Naive thymus-derived CD4-positive, alpha-beta T cell (primary cell): Measurements from ENCODE around the gene CBY1. TPM values are rescaled to one million over a fixed set of nuclear protein-coding genes. Genes with fewer than 3 reads are reported as not detected.
"Not testable (repeated sequence)": the region's sequence is repeated elsewhere in the genome, so short reads cannot be mapped to it uniquely, and the experiment has no call there.

Source experiments
- ATAC-seq: fragments of 150-1000 bp; cut with Tn5 transposase; 2 replicates; pipeline ENCODE4 v1.10.0; 2021; ENCODE audit warnings: mild to moderate bottlenecking, moderate library complexity
- CTCF ChIA-PET: fragments of 350-600 bp; sonication (Branson Sonifier 250); formaldehyde crosslinking; loops from one replicate; lab custom pipeline; 2021; ENCODE audit warnings: antibody characterized with exemption; lab: Charles Lee
- POLR2A ChIA-PET: fragments of 350-600 bp; sonication (Branson Sonifier 250); formaldehyde crosslinking; loops from one replicate; lab custom pipeline; 2021; ENCODE audit warnings: antibody characterized with exemption, inconsistent platforms; lab: Charles Lee
- DNase-seq, 9 donors: peaks; one replicate each; pipeline versions ENCODE4 v3.0.0 to v3.0.0-alpha.2; 2020 to 2022; ENCODE audit warnings: mixed read lengths in 1 of 9
- H3K27ac ChIP-seq: one replicate; pipeline ENCODE4 v1.7.0; 2013; ENCODE audit warnings: mild to moderate bottlenecking, low read depth, low read length, moderate library complexity
- H3K27me3 ChIP-seq, 2 donors: one replicate each; pipeline ENCODE4 v1.7.0; 2013; ENCODE audit warnings: low read length in 2 of 2, mild to moderate bottlenecking in 2 of 2, moderate library complexity in 2 of 2; ENCODE audit not compliant: control insufficient read depth in 2 of 2, insufficient read depth in 2 of 2
- H3K36me3 ChIP-seq, 3 experiments: 1 replicate in 2 of 3; 2 replicates in 1 of 3; pipeline ENCODE4 v1.7.0; 2013; ENCODE audit warnings: low read length in 3 of 3, mild to moderate bottlenecking in 3 of 3, moderate library complexity in 1 of 3; ENCODE audit not compliant: insufficient read depth in 3 of 3, control insufficient read depth in 2 of 3
- H3K4me1 ChIP-seq, 2 donors: one replicate each; pipeline ENCODE4 v1.7.0; 2013; ENCODE audit warnings: low read length in 2 of 2, mild to moderate bottlenecking in 2 of 2, moderate library complexity in 1 of 2; ENCODE audit not compliant: control insufficient read depth in 2 of 2, insufficient read depth in 2 of 2
- H3K4me3 ChIP-seq: 2 replicates; pipeline ENCODE4 v1.7.0; 2013; ENCODE audit warnings: mild to moderate bottlenecking, low read length
- H3K9me3 ChIP-seq, 3 experiments: 1 replicate in 2 of 3; 2 replicates in 1 of 3; pipeline ENCODE4 v1.7.0; 2013; ENCODE audit warnings: low read length in 3 of 3; ENCODE audit not compliant: control insufficient read depth in 2 of 3
- H3K27ac Mint-ChIP-seq, 9 donors: one replicate each; pipeline ENCODE4 v1.8.0; 2020 to 2022; ENCODE audit warnings: mixed read lengths in 9 of 9, mild to moderate bottlenecking in 8 of 9, moderate library complexity in 5 of 9, inconsistent platforms in 2 of 9
- H3K27me3 Mint-ChIP-seq, 5 donors: one replicate each; pipeline ENCODE4 v1.8.0; 2021 to 2022; ENCODE audit warnings: mixed read lengths in 5 of 5, mild to moderate bottlenecking in 1 of 5
- H3K36me3 Mint-ChIP-seq, 5 donors: one replicate each; pipeline ENCODE4 v1.8.0; 2020 to 2022; ENCODE audit warnings: mixed read lengths in 5 of 5, mild to moderate bottlenecking in 3 of 5, inconsistent platforms in 1 of 5
- H3K4me1 Mint-ChIP-seq, 7 donors: one replicate each; pipeline ENCODE4 v1.8.0; 2020 to 2022; ENCODE audit warnings: mixed read lengths in 7 of 7, mild to moderate bottlenecking in 3 of 7, inconsistent platforms in 1 of 7
- H3K4me3 Mint-ChIP-seq, 10 donors: one replicate each; pipeline ENCODE4 v1.8.0; 2020 to 2022; ENCODE audit warnings: mild to moderate bottlenecking in 10 of 10, mixed read lengths in 10 of 10, moderate library complexity in 6 of 10, inconsistent platforms in 2 of 10
- H3K9me3 Mint-ChIP-seq, 11 donors: one replicate each; pipeline ENCODE4 v1.8.0; 2020 to 2022; ENCODE audit warnings: mixed read lengths in 11 of 11, mild to moderate bottlenecking in 4 of 11, inconsistent platforms in 1 of 11, moderate library complexity in 1 of 11
- intact Hi-C, 2 donors: fragments of 100-400 bp; cut with micrococcal nuclease; formaldehyde crosslinking; loops; one replicate each; pipeline ENCODE4 v1.15.1; 2023
- polyA plus RNA-seq, 2 donors: library from polyadenylated mRNA; unstranded; fragments of 300-500 nt; fragmentation: Illumina TruSeq; gene quantifications; one replicate each; pipeline ENCODE4 v1.2.3, GENCODE V29; 2021
- total RNA-seq, 6 experiments: library from RNA in 5 of 6; stranded (reverse) in 5 of 6; gene quantifications; 1 replicate in 5 of 6; 2 replicates in 1 of 6; pipeline ENCODE4 v1.2.3 and lab custom pipeline; 2021 to 2026

The CBY1 gene
- total and polyA plus RNA-seq, 7 experiments from 2014 or later: 8.1 to 39.9 (median 12.7) TPM

DNA sequence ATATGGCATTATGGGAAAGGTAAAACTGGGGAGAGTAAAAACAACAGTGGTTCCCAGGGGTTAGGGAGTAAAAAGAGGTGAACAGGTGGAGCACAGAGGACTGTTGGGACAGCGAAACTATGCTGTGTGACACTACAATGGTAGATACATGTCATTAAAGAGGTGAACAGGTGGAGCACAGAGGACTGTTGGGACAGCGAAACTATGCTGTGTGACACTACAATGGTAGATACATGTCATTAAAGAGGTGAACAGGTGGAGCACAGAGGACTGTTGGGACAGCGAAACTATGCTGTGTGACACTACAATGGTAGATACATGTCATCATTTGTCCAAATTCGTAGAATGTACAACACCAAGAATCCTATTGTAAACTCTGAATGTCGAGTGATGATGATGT lies 12.2 kb upstream of the CBY1 start:
- H3K27ac ChIP-seq, H3K36me3 ChIP-seq, CTCF ChIA-PET, H3K27me3 ChIP-seq, H3K4me1 ChIP-seq, POLR2A ChIA-PET, intact Hi-C loops, H3K36me3 Mint-ChIP-seq, H3K4me1 Mint-ChIP-seq, H3K9me3 Mint-ChIP-seq, H3K4me3 ChIP-seq, H3K9me3 ChIP-seq, DNase-seq, H3K4me3 Mint-ChIP-seq, H3K27ac Mint-ChIP-seq: not testable (repeated sequence)
- peak; percentile 70 for ATAC-seq
- H3K27me3 Mint-ChIP-seq: peaks cover 4 to 27% (median 7%) of the 10 kb centered on the region in 5 donors

DNA sequence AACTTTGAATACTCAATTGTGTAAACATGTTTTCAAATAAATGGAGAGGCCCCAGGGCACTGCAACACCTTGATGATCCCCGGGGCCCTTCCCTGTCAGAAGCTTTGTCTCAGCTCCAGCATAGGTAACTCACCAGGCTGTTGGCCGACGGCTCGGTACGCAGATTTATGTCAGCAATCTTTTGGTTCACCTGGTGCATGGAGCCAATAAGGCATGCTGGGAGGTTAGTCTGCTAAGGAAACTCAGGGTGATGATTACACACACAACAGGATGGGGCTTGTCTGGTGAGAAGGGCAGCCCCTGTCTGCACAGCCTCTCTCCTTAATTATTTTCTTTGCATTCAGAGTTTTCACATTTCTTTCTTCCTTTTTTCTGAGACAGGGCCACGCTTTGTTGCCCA lies 11.0 kb upstream of the CBY1 start:
- CTCF ChIA-PET: no interaction called here
- Histone ChIP-seq H3K9me3 (no peaks in the 10 kb centered on the region), H3K4me1 (no peaks in the 10 kb centered on the region), H3K4me3 (no peak overlapping the region), H3K27ac (no peak overlapping the region), H3K27me3 (no peaks in the 10 kb centered on the region), H3K36me3 (no peaks in the 10 kb centered on the region)
- H3K4me1 Mint-ChIP-seq: no peaks in the 10 kb centered on the region
- H3K9me3 Mint-ChIP-seq: no peaks in the 10 kb centered on the region
- ATAC-seq (no peak), DNase-seq (no peak)
- H3K27ac Mint-ChIP-seq: no peak overlapping the region
- intact Hi-C loops: no loop called here
- H3K4me3 Mint-ChIP-seq: no peak overlapping the region
- POLR2A ChIA-PET: no interaction called here
- peaks cover 4 to 27% (median 7%) of the 10 kb centered on the region in 5 donors for H3K27me3 Mint-ChIP-seq
- no peaks in the 10 kb centered on the region for H3K36me3 Mint-ChIP-seq

GRCh38 chr22:38649841-38650522 lies 6.5 kb upstream of the CBY1 start:
- Mint-ChIP-seq H3K27ac (no peak overlapping the region), H3K4me1 (peaks cover 0 to 4% (median 0%) of the 10 kb centered on the region in 7 donors), H3K27me3 (peaks cover 0 to 4% (median 0%) of the 10 kb centered on the region in 5 donors), H3K4me3 (no peak overlapping the region), H3K9me3 (no peaks in the 10 kb centered on the region), H3K36me3 (no peaks in the 10 kb centered on the region)
- POLR2A ChIA-PET: no interaction called here
- intact Hi-C loops: no loop called here
- no peak overlapping the region for H3K27ac ChIP-seq
- no peak overlapping the region for H3K4me3 ChIP-seq
- ATAC-seq (no peak), DNase-seq (no peak)
- no peaks in the 10 kb centered on the region for H3K27me3 ChIP-seq
- no peaks in the 10 kb centered on the region for H3K36me3 ChIP-seq
- CTCF ChIA-PET: no interaction called here
- H3K4me1 ChIP-seq: no peaks in the 10 kb centered on the region
- no peaks in the 10 kb centered on the region for H3K9me3 ChIP-seq

DNA sequence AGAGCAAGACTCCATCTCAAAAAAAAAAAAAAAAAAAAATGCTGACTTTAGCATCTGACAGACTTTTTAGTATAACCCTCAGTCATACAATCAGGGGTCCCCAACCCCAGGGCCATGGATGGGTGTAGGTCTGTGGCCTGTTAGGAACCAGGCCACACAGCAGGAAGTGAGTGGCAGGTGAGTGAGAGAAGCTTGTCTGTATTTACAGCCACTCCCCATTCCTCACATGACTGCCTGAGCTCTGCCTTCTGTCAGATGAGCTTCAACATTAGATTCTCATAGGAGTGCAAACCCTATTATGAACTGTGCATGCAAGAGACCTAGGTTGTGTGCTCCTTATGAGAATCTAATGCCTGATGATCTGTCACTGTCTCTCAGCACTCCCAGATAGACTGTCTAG lies 3.6 kb upstream of the CBY1 start:
- DNase-seq (peak in 1 of 9 donors; percentile 8), ATAC-seq (no peak)
- no peaks in the 10 kb centered on the region for H3K9me3 ChIP-seq
- Mint-ChIP-seq H3K9me3 (no peaks in the 10 kb centered on the region), H3K27me3 (peaks cover 0 to 4% (median 0%) of the 10 kb centered on the region in 5 donors), H3K4me1 (peaks cover 0 to 17% (median 13%) of the 10 kb centered on the region in 7 donors), H3K36me3 (no peaks in the 10 kb centered on the region), H3K27ac (no peak overlapping the region), H3K4me3 (no peak overlapping the region)
- H3K36me3 ChIP-seq: peaks cover 0 to 4% (median 0%) of the 10 kb centered on the region in 3 experiments
- H3K4me1 ChIP-seq: peaks cover 4 to 9% of the 10 kb centered on the region in 2 donors
- no peaks in the 10 kb centered on the region for H3K27me3 ChIP-seq
- intact Hi-C loops: no loop called here
- no peak overlapping the region for H3K27ac ChIP-seq
- H3K4me3 ChIP-seq: no peak overlapping the region
- POLR2A ChIA-PET: interaction anchor here (0.6 to 0.8 kb wide), 3 partner anchors 81 to 715 kb away, joined by 3 to 4 read pairs (median 3); no protein-coding TSS in a partner anchor
- CTCF ChIA-PET: interaction anchor here (0.6 kb wide), 1 partner anchor 12 kb away, joined by 4 read pairs; no protein-coding TSS in a partner anchor

- peaks cover 4 to 22% (median 18%) of the 10 kb centered on the region in 7 donors for H3K4me1 Mint-ChIP-seq
- peak overlapping the region in 6 of 10 donors; percentile 19 to 62 (median 44) for H3K4me3 Mint-ChIP-seq
- peaks cover 4 to 9% of the 10 kb centered on the region in 2 donors for H3K4me1 ChIP-seq
- H3K27me3 ChIP-seq: no peaks in the 10 kb centered on the region
- ChIA-PET CTCF (interaction anchor here (0.7 kb wide), 1 partner anchor 52 kb away, joined by 7 read pairs; no protein-coding TSS in a partner anchor), POLR2A (no interaction called here)
- intact Hi-C loops: no loop called here
- no peaks in the 10 kb centered on the region for H3K9me3 ChIP-seq
- peak overlapping the region in 2 of 9 donors; percentile 15 to 74 for H3K27ac Mint-ChIP-seq
- peaks cover 0 to 4% (median 0%) of the 10 kb centered on the region in 3 experiments for H3K36me3 ChIP-seq
- peaks cover 0 to 2% (median 0%) of the 10 kb centered on the region in 5 donors for H3K27me3 Mint-ChIP-seq
- DNase-seq (no peak), ATAC-seq (no peak)
- no peak overlapping the region for H3K4me3 ChIP-seq
- H3K9me3 Mint-ChIP-seq: no peaks in the 10 kb centered on the region
- no peaks in the 10 kb centered on the region for H3K36me3 Mint-ChIP-seq
- no peak overlapping the region for H3K27ac ChIP-seq
Measured at GRCh38 chr22:38653741-38654140, 2.7 kb upstream of the CBY1 start.

DNA sequence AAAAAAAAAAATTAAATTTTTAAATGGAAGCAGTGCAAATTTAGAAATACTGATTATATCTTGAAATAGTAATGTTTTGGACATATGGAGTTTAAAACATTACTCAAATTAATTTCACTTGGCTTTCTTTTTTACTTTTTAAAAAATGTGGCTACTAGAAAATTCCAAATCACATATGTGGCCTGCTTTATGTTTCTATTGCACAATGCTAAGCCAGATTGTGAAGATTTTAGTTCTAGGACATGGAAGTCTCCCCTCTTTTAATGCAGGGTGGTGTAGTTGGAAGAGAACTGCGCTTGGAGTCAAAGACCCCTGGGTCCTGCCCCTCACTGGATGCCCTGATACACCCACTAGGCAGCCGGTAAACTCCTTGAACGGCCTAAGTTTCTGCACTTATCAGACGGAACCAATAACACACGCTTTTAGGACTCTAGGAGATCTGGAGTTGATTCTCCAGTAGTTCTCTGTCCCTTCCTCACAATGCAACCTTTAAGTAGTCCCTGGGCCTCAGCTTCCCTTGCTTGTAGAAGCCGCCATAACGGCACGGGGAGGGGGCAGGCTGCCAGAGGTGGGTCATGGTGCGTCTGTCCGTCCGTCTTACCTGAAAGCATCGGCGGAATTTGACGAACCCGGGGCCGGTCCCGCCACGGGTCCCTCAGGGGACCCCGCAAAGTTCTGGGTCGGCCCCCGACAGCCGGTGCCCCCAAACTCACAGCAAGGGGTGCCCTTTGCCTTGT lies 751 bp upstream of the CBY1 start:
- Mint-ChIP-seq H3K4me3 (peak overlapping the region; percentile 94 to 96 (median 96)), H3K27me3 (no peaks in the 10 kb centered on the region), H3K27ac (peak overlapping the region; percentile 92 to 99 (median 98)), H3K36me3 (no peaks in the 10 kb centered on the region), H3K4me1 (peaks cover 4 to 23% (median 18%) of the 10 kb centered on the region in 7 donors), H3K9me3 (no peaks in the 10 kb centered on the region)
- ATAC-seq: no peak
- Histone ChIP-seq H3K4me1 (peaks cover 4 to 9% of the 10 kb centered on the region in 2 donors), H3K27ac (peak overlapping the region; percentile 93), H3K27me3 (no peaks in the 10 kb centered on the region), H3K36me3 (peaks cover 0 to 4% (median 0%) of the 10 kb centered on the region in 3 experiments), H3K4me3 (peak overlapping the region; percentile 98), H3K9me3 (no peaks in the 10 kb centered on the region)
- CTCF ChIA-PET: no interaction called here
- peak in 2 of 9 donors; percentile 2 to 3 for DNase-seq
- intact Hi-C loops: loop anchor here (1.0 to 5.0 kb wide), 7 partner anchors 26 to 149 kb away; partner anchors contain the start of genes DMC1 (in 2 of the 2), GTPBP1 (in 2 of the 2), DDX17 (in 1 of the 2) and JOSD1 (in 1 of the 2)
- POLR2A ChIA-PET: no interaction called here
